SK-N-SH treated with all-trans-retinoic acid at 6 μM for 48 hours (cell line): Measurements from ENCODE around the gene ZNF541.

ENCODE experiments used
- ATAC-seq: fragments of 200-7000 bp; cut with Tn5 transposase; 3 replicates; pipeline ENCODE4 v1.9.1; 2020; ENCODE audit warnings: mild to moderate bottlenecking, moderate library complexity
- ARNTL ChIP-seq: fragments of 450-650 bp; formaldehyde crosslinking; IDR thresholded peaks from 2 replicates; pipeline ENCODE4 v1.5.0; 2020; ENCODE audit warnings: low read depth, mild to moderate bottlenecking, moderate library complexity, borderline replicate concordance
- BACH2 ChIP-seq: fragments of 250-450 bp; sonication (Bioruptor Pico); IDR thresholded peaks from 2 replicates; pipeline ENCODE4 v1.9.0; 2021; ENCODE audit warnings: mild to moderate bottlenecking, borderline replicate concordance
- CSDC2 ChIP-seq: fragments of 250-450 bp; sonication (Bioruptor Pico); IDR thresholded peaks from 2 replicates; pipeline ENCODE4 v1.5.0; 2020; ENCODE audit warnings: mild to moderate bottlenecking, moderate library complexity
- ESRRG ChIP-seq: fragments of 250-450 bp; sonication (Bioruptor Pico); IDR thresholded peaks from 2 replicates; pipeline ENCODE4 v1.6.1; 2021; ENCODE audit warnings: mild to moderate bottlenecking
- GLIS3 ChIP-seq: fragments of 250-450 bp; sonication (Bioruptor Pico); IDR thresholded peaks from 2 replicates; pipeline ENCODE4 v1.5.0; 2020; ENCODE audit warnings: mild to moderate bottlenecking, moderate library complexity
- ISL1 ChIP-seq: fragments of 250-450 bp; sonication (Bioruptor Pico); IDR thresholded peaks from 2 replicates; pipeline ENCODE4 v2.1.2; 2022; ENCODE audit warnings: mild to moderate bottlenecking, moderate library complexity
- OSR1 ChIP-seq: fragments of 250-450 bp; sonication (Bioruptor Pico); IDR thresholded peaks from 2 replicates; pipeline ENCODE4 v1.8.0; 2022; ENCODE audit warnings: moderate library complexity, mild to moderate bottlenecking, inconsistent platforms
- PATZ1 ChIP-seq: fragments of 250-450 bp; sonication (Bioruptor Pico); IDR thresholded peaks from 2 replicates; pipeline ENCODE4 v1.8.0; 2020; ENCODE audit warnings: mild to moderate bottlenecking, moderate library complexity, borderline replicate concordance
- PPARA ChIP-seq: fragments of 250-450 bp; sonication (Bioruptor Pico); IDR thresholded peaks from 2 replicates; pipeline ENCODE4 v1.5.0; 2020; ENCODE audit warnings: mild to moderate bottlenecking, borderline replicate concordance
- RARB ChIP-seq: fragments of 250-450 bp; sonication (Bioruptor Pico); IDR thresholded peaks from 2 replicates; pipeline ENCODE4 v1.8.0; 2021; ENCODE audit warnings: mild to moderate bottlenecking, moderate library complexity
- TCF4 ChIP-seq: fragments of 250-450 bp; sonication (Bioruptor Pico); IDR thresholded peaks from 2 replicates; pipeline ENCODE4 v1.8.0; 2021; ENCODE audit warnings: mild to moderate bottlenecking, moderate library complexity, borderline replicate concordance
- TOX ChIP-seq: fragments of 250-450 bp; sonication (Bioruptor Pico); IDR thresholded peaks from 2 replicates; pipeline ENCODE4 v1.8.0; 2021; ENCODE audit warnings: mild to moderate bottlenecking, moderate library complexity, borderline replicate concordance
- ZC3H10 ChIP-seq: fragments of 250-450 bp; sonication (Bioruptor Pico); IDR thresholded peaks from 2 replicates; pipeline ENCODE4 v1.5.1; 2021; ENCODE audit warnings: mild to moderate bottlenecking, moderate library complexity
- ZFP30 ChIP-seq: fragments of 450-650 bp; formaldehyde crosslinking; IDR thresholded peaks from 2 replicates; pipeline ENCODE4 v1.5.0; 2022; ENCODE audit warnings: mild to moderate bottlenecking, moderate library complexity
- ZNF565 ChIP-seq: fragments of 450-650 bp; formaldehyde crosslinking; conservative IDR thresholded peaks from 2 replicates; pipeline ENCODE4 v1.5.0; 2020; ENCODE audit warnings: low read depth, mild to moderate bottlenecking, moderate library complexity
- ZNF70 ChIP-seq: fragments of 450-650 bp; formaldehyde crosslinking; IDR thresholded peaks from 2 replicates; pipeline ENCODE4 v1.5.0; 2020; ENCODE audit warnings: mild to moderate bottlenecking, moderate library complexity
- ZNF8 ChIP-seq: fragments of 450-650 bp; formaldehyde crosslinking; IDR thresholded peaks from 2 replicates; pipeline ENCODE4 v1.5.0; 2020; ENCODE audit warnings: mild to moderate bottlenecking, moderate library complexity
- TF ChIP-seq, protein P1 (sequence below): fragments of 250-450 bp; sonication (Bioruptor Pico); IDR thresholded peaks from 2 replicates; pipeline ENCODE4 v1.5.1; 2020; ENCODE audit warnings: low read depth, mild to moderate bottlenecking, moderate library complexity
- TF ChIP-seq, protein P2 (sequence below): fragments of 250-450 bp; sonication (Bioruptor Pico); IDR thresholded peaks from 2 replicates; pipeline ENCODE4 v1.8.0; 2021; ENCODE audit warnings: low read depth, mild to moderate bottlenecking, moderate library complexity, borderline replicate concordance
- TF ChIP-seq, protein P3 (sequence below): fragments of 250-450 bp; sonication (Bioruptor Pico); IDR thresholded peaks from 2 replicates; pipeline ENCODE4 v1.5.1; 2021; ENCODE audit warnings: mild to moderate bottlenecking, moderate library complexity

Gene ZNF541

GRCh38 chr19:47537493-47537892 lies 35.5 kb downstream of the ZNF541 start:
- no peak for ATAC-seq
- TF ChIP-seq TOX (CRISPR knock-in tag) (no peak), BACH2 (no peak), ZNF565 (CRISPR knock-in tag) (no peak), PPARA (CRISPR knock-in tag) (no peak), OSR1 (CRISPR knock-in tag) (no peak), ARNTL (CRISPR knock-in tag) (no peak), TCF4 (CRISPR knock-in tag) (no peak), GLIS3 (CRISPR knock-in tag) (no peak), RARB (CRISPR knock-in tag) (no peak), ZNF8 (CRISPR knock-in tag) (no peak), PATZ1 (CRISPR knock-in tag) (no peak), ISL1 (no peak), ESRRG (CRISPR knock-in tag) (no peak), ZNF70 (CRISPR knock-in tag) (no peak), CSDC2 (CRISPR knock-in tag) (no peak)
- TF ChIP-seq, protein P1, sequence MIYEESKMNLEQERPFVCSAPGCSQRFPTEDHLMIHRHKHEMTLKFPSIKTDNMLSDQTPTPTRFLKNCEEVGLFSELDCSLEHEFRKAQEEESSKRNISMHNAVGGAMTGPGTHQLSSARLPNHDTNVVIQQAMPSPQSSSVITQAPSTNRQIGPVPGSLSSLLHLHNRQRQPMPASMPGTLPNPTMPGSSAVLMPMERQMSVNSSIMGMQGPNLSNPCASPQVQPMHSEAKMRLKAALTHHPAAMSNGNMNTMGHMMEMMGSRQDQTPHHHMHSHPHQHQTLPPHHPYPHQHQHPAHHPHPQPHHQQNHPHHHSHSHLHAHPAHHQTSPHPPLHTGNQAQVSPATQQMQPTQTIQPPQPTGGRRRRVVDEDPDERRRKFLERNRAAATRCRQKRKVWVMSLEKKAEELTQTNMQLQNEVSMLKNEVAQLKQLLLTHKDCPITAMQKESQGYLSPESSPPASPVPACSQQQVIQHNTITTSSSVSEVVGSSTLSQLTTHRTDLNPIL (CRISPR knock-in tag) = no peak
- TF ChIP-seq, protein P2, sequence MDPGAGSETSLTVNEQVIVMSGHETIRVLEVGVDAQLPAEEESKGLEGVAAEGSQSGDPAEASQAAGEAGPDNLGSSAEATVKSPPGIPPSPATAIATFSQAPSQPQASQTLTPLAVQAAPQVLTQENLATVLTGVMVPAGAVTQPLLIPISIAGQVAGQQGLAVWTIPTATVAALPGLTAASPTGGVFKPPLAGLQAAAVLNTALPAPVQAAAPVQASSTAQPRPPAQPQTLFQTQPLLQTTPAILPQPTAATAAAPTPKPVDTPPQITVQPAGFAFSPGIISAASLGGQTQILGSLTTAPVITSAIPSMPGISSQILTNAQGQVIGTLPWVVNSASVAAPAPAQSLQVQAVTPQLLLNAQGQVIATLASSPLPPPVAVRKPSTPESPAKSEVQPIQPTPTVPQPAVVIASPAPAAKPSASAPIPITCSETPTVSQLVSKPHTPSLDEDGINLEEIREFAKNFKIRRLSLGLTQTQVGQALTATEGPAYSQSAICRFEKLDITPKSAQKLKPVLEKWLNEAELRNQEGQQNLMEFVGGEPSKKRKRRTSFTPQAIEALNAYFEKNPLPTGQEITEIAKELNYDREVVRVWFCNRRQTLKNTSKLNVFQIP (CRISPR knock-in tag) = no peak
- TF ChIP-seq, protein P3, sequence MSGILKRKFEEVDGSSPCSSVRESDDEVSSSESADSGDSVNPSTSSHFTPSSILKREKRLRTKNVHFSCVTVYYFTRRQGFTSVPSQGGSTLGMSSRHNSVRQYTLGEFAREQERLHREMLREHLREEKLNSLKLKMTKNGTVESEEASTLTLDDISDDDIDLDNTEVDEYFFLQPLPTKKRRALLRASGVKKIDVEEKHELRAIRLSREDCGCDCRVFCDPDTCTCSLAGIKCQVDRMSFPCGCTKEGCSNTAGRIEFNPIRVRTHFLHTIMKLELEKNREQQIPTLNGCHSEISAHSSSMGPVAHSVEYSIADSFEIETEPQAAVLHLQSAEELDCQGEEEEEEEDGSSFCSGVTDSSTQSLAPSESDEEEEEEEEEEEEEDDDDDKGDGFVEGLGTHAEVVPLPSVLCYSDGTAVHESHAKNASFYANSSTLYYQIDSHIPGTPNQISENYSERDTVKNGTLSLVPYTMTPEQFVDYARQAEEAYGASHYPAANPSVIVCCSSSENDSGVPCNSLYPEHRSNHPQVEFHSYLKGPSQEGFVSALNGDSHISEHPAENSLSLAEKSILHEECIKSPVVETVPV (CRISPR knock-in tag) = no peak

DNA sequence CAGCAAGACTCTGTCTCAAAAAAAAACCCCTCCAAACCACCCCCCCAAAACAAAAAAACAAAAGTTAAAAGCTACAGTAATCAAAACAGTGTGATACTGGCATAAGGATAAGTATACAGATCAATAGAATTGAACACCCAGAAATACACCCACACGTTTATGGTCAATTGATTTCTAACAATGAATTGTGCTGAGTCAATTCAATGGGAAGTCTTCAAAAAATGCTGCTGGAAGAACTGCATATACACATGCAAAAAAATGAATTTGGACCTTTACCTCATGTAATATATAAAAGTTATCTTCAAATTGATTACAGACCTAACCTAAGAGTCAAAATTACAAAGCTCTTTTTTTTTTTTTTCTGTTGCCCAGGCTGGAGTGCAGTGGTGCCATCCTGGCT lies 38.3 kb downstream of the ZNF541 start:
- no peak for TF ChIP-seq ZC3H10
- no peak for TF ChIP-seq PPARA (CRISPR knock-in tag)
- TF ChIP-seq, protein P2 (CRISPR knock-in tag) = no peak
- ATAC-seq = no peak

- no peak for ATAC-seq
Measured at GRCh38 chr19:47531640-47532387, 41.1 kb downstream of the ZNF541 start.

More at GRCh38 chr19:47531640-47532387, 41.1 kb downstream of the ZNF541 start:
- TF ChIP-seq ARNTL (CRISPR knock-in tag) (no peak), CSDC2 (CRISPR knock-in tag) (no peak), ZFP30 (CRISPR knock-in tag) (no peak), TCF4 (CRISPR knock-in tag) (no peak), ESRRG (CRISPR knock-in tag) (no peak)
